LNCAP (cell line): Measurements from ENCODE around the gene SARDH.

ENCODE experiments used
- CTCF ChIP-seq: fragments of 450-650 bp; IDR thresholded peaks from 2 replicates; pipeline ENCODE4 v1.5.1; 2017; ENCODE audit warnings: mild to moderate bottlenecking

The SARDH gene

GRCh38 chr9:133685653-133686609, 52.2 kb downstream of the SARDH start:
- TF ChIP-seq CTCF, result no peak

- no peak for TF ChIP-seq CTCF
Measured at GRCh38 chr9:133684936-133685361, 53.2 kb downstream of the SARDH start.

- TF ChIP-seq CTCF, result no peak
Measured at GRCh38 chr9:133684121-133684935, 53.8 kb downstream of the SARDH start.

- no peak for TF ChIP-seq CTCF
Measured at GRCh38 chr9:133683586-133684120, 54.5 kb downstream of the SARDH start.

- no peak for TF ChIP-seq CTCF
Measured at GRCh38 chr9:133682818-133683585, 55.1 kb downstream of the SARDH start.

GRCh38 chr9:133681658-133682306, 56.4 kb downstream of the SARDH start:
- no peak for TF ChIP-seq CTCF
